PC-3 (cell line): ENCODE data around the gene DET1.

Source experiments
- CTCF ChIP-seq: fragments of 300-600 bp; sonication (generic); conservative IDR thresholded peaks from 2 replicates; pipeline ENCODE4 v1.5.1; 2017; ENCODE audit warnings: antibody characterized with exemption, low read depth, mild to moderate bottlenecking, low read length
- EZH2 ChIP-seq: fragments of 300-600 bp; sonication (generic); IDR thresholded peaks from one replicate; pipeline ENCODE4 v1.6.1; 2017; ENCODE audit warnings: antibody characterized with exemption, mild to moderate bottlenecking, low read length; ENCODE audit not compliant: unreplicated experiment

DNA sequence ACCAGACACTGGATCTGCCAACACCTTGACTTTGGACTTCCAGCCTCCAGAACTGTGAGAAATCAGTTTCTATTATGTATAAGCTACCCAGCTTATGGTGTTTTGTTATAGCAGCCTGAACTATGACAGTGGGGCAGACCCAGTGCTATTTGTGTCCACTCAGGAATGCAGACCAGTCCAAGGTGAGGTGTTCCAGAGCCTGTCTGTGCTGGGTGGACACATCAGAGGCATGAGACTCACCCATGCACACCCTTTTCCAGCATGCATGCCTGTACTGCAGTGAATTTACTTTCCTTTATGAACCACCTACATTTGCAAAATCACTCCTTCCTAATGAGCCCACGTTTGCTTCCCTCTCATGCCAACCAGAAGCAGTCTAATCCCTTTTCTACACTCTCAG lies 27.6 kb upstream of the DET1 start:
- TF ChIP-seq CTCF = no peak
- no peak for TF ChIP-seq EZH2
